ENCODE measurements around the gene IQCC.

GRCh38 chr1:32181563-32181962, 23.9 kb upstream of the IQCC start:
- no peak for TF ChIP-seq POLR2AphosphoS5 (IDR thresholded peaks at IDR 0.05)
- TF ChIP-seq, protein P1, sequence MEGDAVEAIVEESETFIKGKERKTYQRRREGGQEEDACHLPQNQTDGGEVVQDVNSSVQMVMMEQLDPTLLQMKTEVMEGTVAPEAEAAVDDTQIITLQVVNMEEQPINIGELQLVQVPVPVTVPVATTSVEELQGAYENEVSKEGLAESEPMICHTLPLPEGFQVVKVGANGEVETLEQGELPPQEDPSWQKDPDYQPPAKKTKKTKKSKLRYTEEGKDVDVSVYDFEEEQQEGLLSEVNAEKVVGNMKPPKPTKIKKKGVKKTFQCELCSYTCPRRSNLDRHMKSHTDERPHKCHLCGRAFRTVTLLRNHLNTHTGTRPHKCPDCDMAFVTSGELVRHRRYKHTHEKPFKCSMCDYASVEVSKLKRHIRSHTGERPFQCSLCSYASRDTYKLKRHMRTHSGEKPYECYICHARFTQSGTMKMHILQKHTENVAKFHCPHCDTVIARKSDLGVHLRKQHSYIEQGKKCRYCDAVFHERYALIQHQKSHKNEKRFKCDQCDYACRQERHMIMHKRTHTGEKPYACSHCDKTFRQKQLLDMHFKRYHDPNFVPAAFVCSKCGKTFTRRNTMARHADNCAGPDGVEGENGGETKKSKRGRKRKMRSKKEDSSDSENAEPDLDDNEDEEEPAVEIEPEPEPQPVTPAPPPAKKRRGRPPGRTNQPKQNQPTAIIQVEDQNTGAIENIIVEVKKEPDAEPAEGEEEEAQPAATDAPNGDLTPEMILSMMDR (IDR thresholded peaks at IDR 0.05) = no peak
- no peak for TF ChIP-seq EP300 (IDR thresholded peaks at IDR 0.05)
- TF ChIP-seq POLR2A (IDR thresholded peaks at IDR 0.05) = no peak
